ENCODE results near the gene KCNN3.

The KCNN3 gene

GRCh38 chr1:154813846-154814505 is 56.1 kb downstream of the KCNN3 start:
- DNase-seq: no peak

- no peak for DNase-seq
These were observed 56.7 kb downstream of the KCNN3 start for GRCh38 chr1:154813300-154813816.

DNA sequence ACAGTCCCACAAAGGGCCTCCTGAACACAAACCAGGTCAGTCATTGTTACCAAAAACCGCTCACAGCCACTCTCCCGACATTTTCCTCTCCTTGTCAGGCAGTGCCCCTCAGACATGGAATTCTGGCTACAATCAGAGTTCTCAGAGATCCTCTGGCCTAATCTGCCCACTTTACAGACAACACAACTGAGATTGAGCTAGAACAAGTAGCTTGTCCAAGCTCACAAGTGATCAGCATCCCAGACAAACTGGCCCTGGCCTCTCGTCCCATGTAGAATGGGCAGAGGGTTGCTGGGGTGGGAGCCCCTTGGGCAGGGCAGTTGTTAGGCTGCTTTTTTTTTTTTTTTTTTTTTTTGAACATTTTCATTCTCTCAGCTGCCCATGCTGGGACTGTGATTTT is 57.2 kb downstream of the KCNN3 start:
- no peak for DNase-seq

- DNase-seq: no peak
These were observed 59.5 kb downstream of the KCNN3 start for GRCh38 chr1:154810571-154810970.

GRCh38 chr1:154809436-154810413 is 60.4 kb downstream of the KCNN3 start:
- DNase-seq: no peak

DNA sequence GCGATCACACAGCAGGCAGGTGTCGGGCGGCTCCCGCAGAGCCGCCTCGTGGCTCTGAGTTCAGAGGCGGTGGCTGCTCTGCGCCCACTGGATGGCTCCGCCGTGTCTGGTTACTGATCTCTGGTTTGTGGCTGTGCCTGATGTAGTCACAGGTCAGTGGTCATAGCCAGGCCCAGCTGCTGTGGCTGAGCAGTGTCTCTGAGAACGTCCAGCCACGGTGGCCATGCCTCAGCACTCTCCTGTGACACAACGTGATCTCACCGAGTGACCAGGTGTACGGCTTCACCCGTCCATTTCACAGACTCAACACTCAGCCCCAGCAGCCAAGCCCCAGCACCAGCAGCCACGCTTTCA is 61.2 kb downstream of the KCNN3 start:
- no peak for DNase-seq

DNA sequence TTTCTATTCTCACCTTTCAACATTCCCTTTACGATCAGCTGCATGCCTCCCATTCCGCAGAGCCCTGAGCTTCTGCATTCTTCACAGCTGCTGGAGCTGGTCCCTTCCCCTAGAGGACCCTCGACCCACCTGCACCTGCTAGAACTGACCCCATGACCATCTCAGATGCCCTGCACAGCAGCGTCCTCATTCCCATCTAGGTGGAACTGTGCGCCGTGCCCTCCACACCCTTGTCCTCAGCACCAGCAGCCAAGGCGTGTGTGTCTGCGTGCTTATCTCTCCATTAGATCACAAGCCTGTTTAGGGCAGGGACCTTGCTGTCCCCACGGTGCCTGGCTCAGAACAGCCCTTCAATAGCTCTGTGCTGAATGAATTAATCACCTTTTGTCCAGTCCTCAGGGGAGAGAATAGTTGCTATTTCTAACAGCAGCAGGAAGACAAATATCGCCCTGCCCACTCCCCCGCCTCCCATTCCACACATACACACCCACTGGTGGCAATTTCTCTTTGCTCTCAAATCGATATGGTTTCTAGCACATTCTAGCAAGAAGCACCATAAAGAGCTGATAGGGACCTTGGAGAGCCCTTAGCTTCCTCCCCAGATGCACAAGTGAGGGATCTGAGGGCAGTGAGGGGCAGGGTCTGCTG is 61.7 kb downstream of the KCNN3 start:
- DNase-seq: no peak

DNA sequence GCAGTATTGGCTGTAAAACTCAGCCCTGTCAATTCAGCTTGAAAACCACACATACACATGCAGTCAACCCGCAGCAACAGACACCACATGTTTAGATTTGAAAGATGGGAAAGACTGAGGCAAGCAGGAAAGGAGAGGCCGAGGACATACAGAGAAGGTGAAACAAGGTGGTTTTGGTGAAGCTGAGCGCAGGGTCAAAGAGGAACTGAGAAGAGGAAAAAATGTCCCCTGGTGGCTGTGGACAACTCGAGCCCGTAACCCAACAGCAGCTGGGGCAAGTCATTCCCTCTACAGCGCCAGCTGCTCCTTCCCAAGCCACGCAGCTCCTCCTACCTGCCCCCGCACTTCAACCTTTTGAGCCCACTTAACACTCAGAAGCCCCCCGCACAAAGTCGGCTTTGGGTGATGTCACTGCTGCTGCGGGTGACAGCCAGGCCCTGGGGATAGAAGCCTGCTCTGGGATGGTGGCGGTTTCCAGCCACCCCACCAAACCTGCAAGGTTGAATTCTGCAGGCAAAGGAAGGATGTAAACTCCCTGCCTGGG is 63.0 kb downstream of the KCNN3 start:
- DNase-seq: no peak

GRCh38 chr1:154806333-154806732 is 63.7 kb downstream of the KCNN3 start:
- no peak for DNase-seq

GRCh38 chr1:154802982-154803920 is 66.8 kb downstream of the KCNN3 start:
- no peak for DNase-seq

GRCh38 chr1:154802336-154802969 is 67.6 kb downstream of the KCNN3 start:
- DNase-seq: no peak

- DNase-seq: no peak
These were observed 68.7 kb downstream of the KCNN3 start for GRCh38 chr1:154801234-154802011.

GRCh38 chr1:154799188-154799587 is 70.9 kb downstream of the KCNN3 start:
- no peak for DNase-seq

DNA sequence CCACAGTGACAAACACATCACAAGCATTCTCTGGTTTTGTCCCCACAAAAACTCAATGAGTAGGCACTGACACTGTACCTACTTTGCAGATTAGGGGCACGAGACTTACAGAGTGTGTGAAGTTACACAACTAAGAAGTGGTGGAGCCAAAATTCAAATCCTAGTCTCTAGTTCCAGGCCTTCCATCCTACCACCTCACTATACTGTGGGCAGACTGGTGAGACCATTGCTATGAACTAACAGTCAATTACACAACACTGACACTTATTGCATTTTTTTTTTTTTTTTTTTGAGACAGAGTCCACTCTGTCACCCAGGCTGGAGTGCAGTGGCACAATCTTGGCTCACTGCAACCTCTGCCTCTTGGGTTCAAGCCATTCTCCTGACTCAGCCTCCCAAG is 71.4 kb downstream of the KCNN3 start:
- no peak for DNase-seq

DNA sequence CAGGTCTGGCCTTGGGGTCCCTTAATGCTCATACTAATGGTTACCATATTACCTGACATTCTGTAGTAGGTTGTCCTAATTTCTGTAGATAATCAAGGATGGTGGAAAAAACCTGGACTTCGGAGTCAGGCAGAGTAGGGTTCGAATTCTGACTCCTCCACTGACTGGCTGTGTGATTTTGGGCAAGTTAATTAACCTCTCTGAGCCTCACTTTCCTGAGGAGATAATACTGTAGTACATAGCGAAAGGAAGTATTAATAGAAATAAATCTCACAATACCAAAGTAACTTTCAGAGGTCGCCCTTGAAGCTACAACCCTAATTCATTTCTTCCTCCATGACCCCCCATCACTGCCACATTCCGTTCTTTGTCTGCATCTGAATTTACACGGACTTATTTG is 72.9 kb downstream of the KCNN3 start:
- DNase-seq: no peak

- no peak for DNase-seq
These were observed 73.7 kb downstream of the KCNN3 start for GRCh38 chr1:154796303-154796892.

DNA sequence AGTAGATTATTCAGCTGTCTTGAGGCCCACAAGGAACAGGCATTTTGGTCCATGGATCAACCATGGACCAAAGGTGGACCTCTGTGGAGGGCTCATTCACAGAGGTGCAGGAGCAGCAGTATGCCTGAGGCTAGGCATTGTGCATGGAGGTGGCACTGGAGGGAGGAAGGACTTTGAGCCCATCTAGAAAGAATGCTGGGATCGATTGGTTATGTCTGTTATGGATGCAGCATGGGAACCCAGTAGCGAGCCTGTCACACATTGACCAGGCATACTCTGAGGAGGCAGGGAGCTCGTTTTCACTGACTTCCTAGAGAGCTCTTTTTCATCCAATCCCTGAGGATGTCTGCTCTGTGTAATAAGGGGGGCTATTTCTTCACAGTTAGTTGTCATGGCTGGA is 75.5 kb downstream of the KCNN3 start:
- DNase-seq: no peak

DNA sequence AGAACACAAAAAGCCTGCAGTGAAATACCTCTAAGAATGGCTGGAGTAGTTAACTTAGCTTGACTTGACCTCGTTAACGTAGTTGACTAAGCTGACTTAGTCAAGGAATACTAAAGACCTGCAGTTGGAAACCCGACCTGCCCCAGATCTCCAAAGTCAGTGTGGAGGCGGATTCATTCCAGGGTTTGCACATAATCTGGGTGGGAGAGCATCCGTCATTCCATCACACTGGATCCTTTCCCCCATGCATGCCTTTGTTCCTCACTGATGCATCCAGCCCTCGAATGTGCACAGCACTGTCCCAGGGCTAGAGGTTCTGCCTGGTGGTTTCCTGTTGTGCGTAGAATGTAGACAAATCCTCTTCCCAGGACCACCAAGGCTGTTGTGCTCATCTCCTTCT is 76.4 kb downstream of the KCNN3 start:
- no peak for DNase-seq

DNA sequence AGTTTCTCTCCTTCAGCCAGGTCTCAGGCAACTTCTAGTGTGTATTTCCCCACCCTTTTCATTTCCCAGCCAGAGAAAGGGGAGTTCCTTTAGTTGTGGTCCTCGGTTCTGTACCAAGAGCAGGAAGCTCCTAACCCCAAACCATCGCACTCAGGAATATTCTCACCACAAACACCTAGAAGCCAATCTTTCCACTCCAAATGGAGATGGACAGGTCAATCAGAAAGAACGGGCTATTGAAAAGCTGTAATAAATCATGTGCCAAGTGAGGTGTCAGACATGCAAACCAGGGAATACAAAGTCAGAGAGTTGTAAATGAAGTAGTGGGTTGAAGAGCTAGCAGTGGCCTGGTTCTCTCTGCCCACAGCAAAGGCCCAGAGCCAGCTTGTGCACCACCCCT is 77.2 kb downstream of the KCNN3 start:
- no peak for DNase-seq
